HepG2 (cell line): ENCODE results near the gene DMXL1.

Experiments used
- AGO2 ChIP-seq: fragments of 200-400 bp; formaldehyde crosslinking; optimal IDR thresholded peaks from 2 replicates; pipeline ENCODE3; 2017; ENCODE audit warnings: mild to moderate bottlenecking, low read depth, low read length, moderate library complexity
- CTCF ChIP-seq: sonication (generic); formaldehyde crosslinking; IDR thresholded peaks from 2 replicates; pipeline ENCODE4 v1.5.0; 2020; ENCODE audit warnings: mild to moderate bottlenecking, missing genetic modification reagents, moderate library complexity
- MAX ChIP-seq: IDR thresholded peaks from 2 replicates; pipeline ENCODE4 v1.6.1; 2012; ENCODE audit warnings: inconsistent platforms
- RXRA ChIP-seq: sonication (generic); formaldehyde crosslinking; IDR thresholded peaks from 2 replicates; pipeline ENCODE4 v1.5.1; 2020; ENCODE audit warnings: missing genetic modification reagents
- SIN3A ChIP-seq: IDR thresholded peaks from 2 replicates; pipeline ENCODE4 v1.6.1; 2011; ENCODE audit warnings: low read depth, mild to moderate bottlenecking, control low read depth, low read length, borderline replicate concordance
- YY1 ChIP-seq: IDR thresholded peaks from 2 replicates; pipeline ENCODE4 v1.6.1; 2011; ENCODE audit warnings: low read length, low read depth, moderate library complexity, mild to moderate bottlenecking; ENCODE audit not compliant: insufficient read depth, insufficient replicate concordance
- ZBTB34 ChIP-seq: sonication (generic); formaldehyde crosslinking; IDR thresholded peaks from 2 replicates; pipeline ENCODE4 v1.8.0; 2022; ENCODE audit warnings: mild to moderate bottlenecking, missing genetic modification reagents
- ZNF615 ChIP-seq: sonication (generic); formaldehyde crosslinking; IDR thresholded peaks from 2 replicates; pipeline ENCODE4 v1.5.0; 2020; ENCODE audit warnings: mild to moderate bottlenecking, missing genetic modification reagents, borderline replicate concordance
- ZNF646 ChIP-seq: sonication (generic); formaldehyde crosslinking; IDR thresholded peaks from 2 replicates; pipeline ENCODE4 v1.9.0; 2021; ENCODE audit warnings: mild to moderate bottlenecking, missing genetic modification reagents

- TF ChIP-seq SIN3A (no peak), CTCF (CRISPR knock-in tag) (no peak), AGO2 (no peak), RXRA (CRISPR knock-in tag) (no peak), MAX (no peak), ZNF615 (no peak), ZBTB34 (CRISPR knock-in tag) (no peak), YY1 (no peak), ZNF646 (CRISPR knock-in tag) (no peak)
Measured at GRCh38 chr5:119187776-119188529, 117.1 kb downstream of the DMXL1 start.
